KG1 (cell line): ENCODE results near the gene DPP6.

Experiments used
- DNase-seq: peaks from one replicate; lab custom pipeline; 2025; lab: John Stamatoyannopoulos, UW

DPP6 gene

DNA sequence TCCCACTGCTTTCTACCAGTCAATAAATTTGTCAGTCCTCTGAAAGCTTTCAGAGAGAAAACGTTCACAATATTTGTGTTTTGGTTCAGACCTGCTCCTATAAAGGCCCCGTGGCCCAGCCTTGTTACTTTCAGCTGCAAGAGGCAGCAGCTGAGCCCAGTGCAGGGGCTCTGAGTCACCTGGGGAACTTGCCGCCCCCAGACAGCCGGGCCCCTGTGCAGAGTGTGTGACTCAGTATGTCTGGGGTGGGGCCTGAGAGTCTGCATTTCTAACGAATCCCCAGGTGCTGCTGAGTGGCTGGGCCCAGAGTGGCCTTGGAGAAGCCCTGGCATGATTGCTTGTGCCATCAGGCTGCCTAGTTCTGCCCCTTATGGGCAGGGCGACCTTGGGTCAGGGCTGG is 647.2 kb downstream of the DPP6 start:
- no peak for DNase-seq

DNA sequence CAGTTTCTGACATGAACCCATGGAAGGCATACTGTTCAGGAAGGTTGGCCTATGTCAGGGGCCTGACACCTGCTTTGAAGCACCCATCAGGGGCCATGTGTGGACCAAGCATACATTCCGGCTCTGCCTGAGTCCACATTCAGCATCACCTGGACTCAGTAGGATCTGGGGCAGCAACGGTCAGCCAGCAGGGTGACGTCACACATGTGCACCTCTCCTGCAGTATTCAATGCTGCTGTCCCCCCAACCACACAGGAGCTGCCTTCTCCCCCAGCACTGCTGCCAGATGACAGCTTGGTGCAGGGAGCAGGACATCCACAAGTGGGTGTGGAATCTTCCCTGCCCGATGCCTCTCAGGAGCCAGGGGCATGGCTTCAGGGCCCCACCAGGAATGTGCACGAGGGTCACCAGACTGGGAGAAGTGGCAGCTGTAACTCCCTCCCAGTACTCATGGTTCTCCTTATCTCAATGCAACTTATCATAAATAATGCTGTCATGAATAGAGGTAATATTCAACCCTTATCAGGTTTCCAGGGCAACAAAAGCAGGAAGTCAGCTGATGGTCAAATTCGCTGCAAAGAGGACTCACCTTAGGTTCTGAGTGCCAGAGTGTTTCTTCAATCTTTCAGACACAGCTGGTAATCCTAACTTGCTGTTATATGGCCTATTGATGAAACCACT is 657.8 kb downstream of the DPP6 start:
- DNase-seq: no peak

DNA sequence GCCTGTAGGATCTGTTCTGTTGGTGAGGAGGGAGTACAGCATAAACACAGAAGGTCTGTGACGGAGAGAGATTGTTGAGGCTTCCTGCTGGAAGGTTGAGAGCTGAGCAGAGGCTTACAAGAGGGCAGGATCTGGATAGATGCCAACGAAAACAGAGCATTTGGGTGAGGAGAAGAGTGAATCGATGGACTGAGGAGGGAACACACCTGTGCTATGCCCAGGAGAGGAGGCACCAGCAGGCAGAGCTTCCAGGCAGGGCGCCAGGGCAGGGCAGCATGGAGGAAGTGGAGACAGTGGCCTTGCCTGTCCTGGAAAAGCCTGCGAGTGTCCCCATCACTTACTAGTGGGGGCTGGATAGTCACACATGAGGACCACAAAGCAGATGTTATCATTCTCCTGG is 667.8 kb downstream of the DPP6 start:
- no peak for DNase-seq

- no peak for DNase-seq
These were observed 668.9 kb downstream of the DPP6 start for GRCh38 chr7:154721086-154721485.

GRCh38 chr7:154726368-154726767 is 674.2 kb downstream of the DPP6 start:
- no peak for DNase-seq

DNA sequence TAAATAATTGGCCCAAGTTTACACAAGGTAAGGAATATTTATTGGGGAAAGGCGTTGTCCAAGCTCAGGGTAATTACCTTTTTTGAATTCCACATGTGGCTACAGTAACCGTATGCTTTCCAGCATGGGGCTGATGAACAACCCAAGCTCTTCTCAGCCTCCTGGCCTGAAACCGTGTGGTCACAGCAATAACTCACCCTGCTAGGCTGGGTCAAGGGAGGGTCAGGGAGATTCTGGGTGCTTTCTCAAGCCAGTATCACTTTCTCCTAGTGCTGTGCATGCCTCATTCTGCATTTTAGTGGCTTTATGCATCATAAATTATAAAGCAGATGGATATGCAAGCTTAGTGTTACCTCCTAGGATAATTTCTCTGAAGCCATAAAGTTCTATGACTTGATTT is 676.9 kb downstream of the DPP6 start:
- DNase-seq: no peak

DNA sequence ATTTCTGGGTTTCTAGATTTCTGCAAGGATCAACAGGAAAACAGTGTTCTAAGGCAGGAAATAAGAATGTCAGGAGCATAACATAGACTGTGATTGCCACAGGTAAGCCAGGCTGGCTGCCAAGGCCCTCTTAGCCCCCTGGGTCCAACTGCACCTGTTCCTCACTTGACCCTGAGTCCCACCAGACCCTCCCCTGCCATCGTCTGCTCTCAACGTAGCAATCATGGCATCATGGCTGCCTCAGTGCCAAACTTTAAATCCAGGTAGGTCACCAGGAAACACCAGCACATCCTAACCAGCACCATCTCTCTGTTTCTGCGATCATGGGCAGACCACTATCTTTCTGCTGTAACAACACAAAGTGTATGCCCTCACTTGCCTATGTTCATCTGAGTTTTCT is 683.6 kb downstream of the DPP6 start:
- DNase-seq: no peak

DNA sequence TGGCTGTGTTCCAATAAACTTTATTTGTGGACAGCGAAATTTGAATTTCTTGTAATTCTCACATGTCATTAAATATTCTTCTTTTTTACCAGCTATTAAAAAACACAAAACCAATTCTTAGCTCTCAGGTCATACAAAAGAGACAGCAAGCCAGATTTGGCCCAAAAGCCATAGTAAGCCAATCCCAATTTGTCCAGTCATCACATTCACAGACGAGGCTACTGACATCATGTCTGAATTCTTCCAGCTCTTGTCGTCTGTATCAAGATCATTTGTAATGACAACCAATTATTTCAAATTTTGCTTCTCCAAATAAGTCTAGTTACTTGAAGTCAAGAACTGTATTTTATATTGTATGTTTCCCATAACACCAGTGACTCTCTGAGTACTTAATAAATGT is 684.2 kb downstream of the DPP6 start:
- no peak for DNase-seq

- DNase-seq: no peak
These were observed 686.0 kb downstream of the DPP6 start for GRCh38 chr7:154738216-154738615.

DNA sequence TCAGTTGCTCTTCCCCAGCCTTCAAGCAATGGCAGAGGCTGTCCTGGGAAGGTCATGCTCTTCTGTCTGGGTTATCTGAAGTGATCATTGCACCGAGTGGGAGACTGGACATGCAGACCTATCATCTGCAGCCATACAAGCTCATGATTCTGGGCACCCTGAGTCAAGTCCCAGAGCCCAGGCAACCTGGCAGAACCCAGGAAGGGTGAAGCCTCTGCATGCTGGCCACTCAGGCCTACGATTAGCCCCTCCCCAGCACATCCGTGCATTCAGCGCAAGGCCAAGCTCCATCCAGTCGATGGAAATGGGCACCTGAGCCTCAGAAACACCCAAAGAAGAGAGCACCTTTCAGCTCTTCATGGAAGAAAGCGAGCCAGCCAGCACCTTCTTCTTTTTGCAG is 688.9 kb downstream of the DPP6 start:
- no peak for DNase-seq

GRCh38 chr7:154743206-154743605 is 691.0 kb downstream of the DPP6 start:
- no peak for DNase-seq

DNA sequence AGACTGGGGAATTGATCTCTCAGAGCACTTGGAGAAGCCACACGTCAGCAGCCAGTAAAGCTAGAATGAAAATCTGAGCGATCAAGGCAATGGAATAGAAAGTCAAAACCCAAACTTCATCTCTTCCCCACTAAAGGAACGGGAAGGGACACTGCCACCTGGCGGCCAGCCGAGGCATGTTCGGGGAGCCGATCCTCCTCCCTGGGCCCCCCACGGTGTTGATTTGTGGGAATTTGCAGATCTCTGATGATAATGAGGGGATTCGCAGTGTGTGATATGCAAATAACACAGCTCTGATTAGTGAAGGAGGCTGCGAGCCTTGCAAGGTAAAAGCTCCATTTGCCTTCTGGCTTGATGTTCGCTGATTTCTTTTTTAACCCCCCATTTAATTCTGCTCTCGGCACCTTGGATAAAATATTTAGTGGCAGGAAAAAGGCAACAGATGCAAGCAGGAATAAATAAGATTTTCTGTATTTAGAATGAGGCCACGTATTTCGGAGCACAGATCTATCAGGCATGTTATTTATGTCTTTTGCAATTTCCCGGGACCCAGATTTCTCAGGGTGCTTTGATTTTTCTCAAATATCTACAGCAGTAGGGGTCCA is 692.2 kb downstream of the DPP6 start:
- DNase-seq: no peak

- DNase-seq: no peak
These were observed 692.7 kb downstream of the DPP6 start for GRCh38 chr7:154744861-154745258.

DNA sequence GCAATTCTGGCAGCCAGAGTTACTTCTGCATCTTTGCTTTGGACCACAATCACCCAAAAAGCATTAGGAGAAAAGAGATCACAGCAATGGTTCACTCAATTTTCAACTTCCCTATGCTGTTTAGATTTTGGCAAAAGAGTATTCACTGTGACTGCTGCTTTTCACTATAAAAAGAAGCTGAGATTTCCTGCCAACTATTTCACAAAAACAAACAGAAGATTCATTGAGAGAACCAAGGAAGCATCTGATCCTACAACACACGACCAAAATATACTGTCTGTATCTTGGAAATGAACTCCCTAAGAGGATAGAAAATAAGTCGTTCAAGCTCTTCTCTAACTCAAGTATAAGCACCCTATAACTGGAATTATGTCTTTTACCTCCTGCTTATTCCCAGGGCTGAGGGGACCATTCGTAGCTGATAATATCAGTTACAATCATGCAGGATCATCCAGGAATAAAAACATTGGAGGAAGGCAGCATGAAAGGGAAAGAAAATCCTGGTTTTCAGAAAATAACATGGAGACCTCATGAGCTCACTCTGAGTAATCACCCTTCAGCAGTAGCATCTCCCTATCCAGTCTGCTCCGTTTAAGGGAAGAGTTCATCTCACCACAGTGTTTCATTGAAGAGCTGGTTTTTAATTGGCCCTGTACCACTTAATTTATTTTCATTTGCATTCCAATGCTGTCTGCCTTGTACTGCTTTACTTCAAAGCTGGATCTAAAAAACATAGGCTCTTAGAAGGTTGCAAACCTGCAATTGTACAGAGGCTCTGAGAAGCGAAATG is 694.6 kb downstream of the DPP6 start:
- DNase-seq: no peak

GRCh38 chr7:154748089-154748786 is 696.0 kb downstream of the DPP6 start:
- no peak for DNase-seq

GRCh38 chr7:154750353-154750801 is 698.2 kb downstream of the DPP6 start:
- DNase-seq: no peak

DNA sequence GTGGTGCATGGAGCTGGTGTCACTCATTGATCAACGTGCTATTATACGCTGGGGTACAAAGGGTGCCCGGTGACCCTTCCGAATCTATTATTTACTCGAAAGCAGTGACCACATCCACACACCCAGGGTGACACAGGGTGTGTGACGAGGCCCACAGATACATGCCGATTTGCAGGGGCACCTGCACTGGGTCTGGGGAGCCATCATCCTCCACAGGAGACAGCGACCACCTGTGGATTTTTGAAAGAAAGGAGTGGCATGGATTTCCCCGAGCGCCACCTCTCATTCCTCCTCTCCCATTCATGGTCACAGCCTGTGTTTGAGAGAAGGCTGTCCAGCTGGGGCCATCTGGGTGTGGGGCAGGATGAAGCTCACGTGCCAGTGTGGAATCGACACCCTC is 701.0 kb downstream of the DPP6 start:
- no peak for DNase-seq

GRCh38 chr7:154757756-154758155 is 705.6 kb downstream of the DPP6 start:
- no peak for DNase-seq

DNA sequence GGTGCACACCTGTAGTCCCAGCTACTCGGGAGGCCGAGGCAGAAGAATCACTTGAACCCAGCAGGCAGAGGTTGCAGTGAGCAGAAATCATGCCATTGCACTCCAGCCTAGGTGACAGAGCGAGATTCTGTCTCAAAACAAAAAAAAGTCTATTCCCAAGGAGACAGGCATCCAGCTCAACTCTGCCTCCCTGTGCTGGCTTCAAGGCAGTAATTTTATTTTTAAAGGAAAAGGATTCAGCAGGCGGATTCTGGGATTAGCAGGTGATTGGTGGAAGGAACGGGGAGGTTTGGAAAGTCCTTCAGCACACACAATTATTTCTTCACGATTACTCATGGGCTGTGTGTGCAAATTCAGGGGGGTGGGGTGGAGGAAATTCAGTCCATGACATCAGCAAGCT is 707.8 kb downstream of the DPP6 start:
- DNase-seq: no peak

GRCh38 chr7:154765118-154765517 is 712.9 kb downstream of the DPP6 start:
- DNase-seq: no peak

DNA sequence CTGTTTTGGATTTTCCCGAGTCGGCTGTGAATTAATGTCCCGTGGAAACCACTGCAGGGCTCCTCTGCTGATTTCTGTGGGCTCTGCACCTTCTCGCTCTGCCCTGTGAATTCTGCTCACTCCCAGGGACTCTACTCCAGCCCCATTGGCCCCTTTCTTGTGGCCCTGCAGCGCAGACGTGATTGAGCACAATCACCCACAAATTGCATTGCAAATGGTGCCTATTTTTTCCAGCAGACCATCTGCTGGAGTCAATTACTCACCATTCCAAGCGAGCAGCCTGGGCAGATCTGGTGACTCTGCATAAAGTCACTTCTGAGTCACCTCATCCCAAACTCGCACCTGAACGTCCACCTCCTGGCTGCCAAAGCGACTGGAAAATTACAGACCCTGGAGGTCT is 714.9 kb downstream of the DPP6 start:
- no peak for DNase-seq

DNA sequence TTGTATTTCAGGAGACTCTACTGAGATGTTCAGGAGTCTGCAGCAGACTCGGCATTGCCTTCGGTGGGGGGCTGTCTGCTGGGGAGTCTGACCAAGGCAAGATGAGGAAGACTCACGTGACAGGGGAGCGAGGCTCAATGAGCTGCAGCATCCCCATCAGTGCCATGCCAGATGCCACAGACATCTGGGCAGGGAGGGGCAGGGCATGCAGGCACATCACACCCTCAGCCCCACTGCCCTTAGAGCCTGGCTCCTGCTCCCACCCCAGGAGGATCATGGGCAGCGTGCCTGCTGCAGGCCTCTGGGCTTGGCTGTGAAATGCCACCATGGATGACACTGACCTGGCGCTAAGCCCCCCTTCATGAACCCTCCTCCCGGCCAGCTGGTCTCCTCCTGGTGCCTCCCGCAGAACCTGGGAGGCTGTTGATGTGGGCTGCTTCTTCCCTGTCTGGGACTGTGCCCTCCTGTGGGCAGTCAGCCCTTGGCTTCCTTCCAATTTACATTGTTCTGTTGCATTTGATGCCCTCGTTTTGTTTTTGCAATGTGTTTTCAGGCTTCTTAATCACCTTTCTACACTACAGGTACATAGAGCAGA is 715.7 kb downstream of the DPP6 start:
- DNase-seq: no peak
